Testis (tissue), 3 donors: ENCODE data around the gene COL15A1. TPM values are rescaled to one million over a fixed set of nuclear protein-coding genes. Genes with fewer than 3 reads are reported as not detected.
"Not testable (repeated sequence)": the region's sequence is repeated elsewhere in the genome, so short reads cannot be mapped to it uniquely, and the experiment has no call there.

Experiments used
- DNase-seq: peaks from one replicate; pipeline ENCODE4 v3.0.0-alpha.2; 2019
- H3K27ac ChIP-seq, 2 donors: fragments of 200-600 bp; sonication (generic); one replicate each; pipeline ENCODE4 v1.5.1; 2019
- H3K27me3 ChIP-seq: fragments of 200-600 bp; sonication (generic); one replicate; pipeline ENCODE4 v1.5.1; 2019
- H3K36me3 ChIP-seq: fragments of 200-600 bp; sonication (generic); one replicate; pipeline ENCODE4 v1.5.1; 2017; ENCODE audit warnings: low read depth; ENCODE audit errors: missing control alignments
- H3K4me1 ChIP-seq: fragments of 200-600 bp; sonication (generic); one replicate; pipeline ENCODE4 v1.5.1; 2019
- H3K4me3 ChIP-seq, 2 donors: fragments of 200-600 bp; sonication (generic); one replicate each; pipeline ENCODE4 v1.5.1; 2017 to 2019
- H3K9me3 ChIP-seq: fragments of 200-600 bp; sonication (generic); one replicate; pipeline ENCODE4 v1.5.1; 2017
- POLR2A ChIP-seq: fragments of 450-650 bp; IDR thresholded peaks from one replicate; pipeline ENCODE4 v1.6.1; 2017; ENCODE audit warnings: antibody characterized with exemption, mild to moderate bottlenecking, moderate library complexity
- WGBS, 2 donors: methylation state at CpG; one replicate each; pipeline ENCODE4 v1.1.5; 2018; 5-methylcytosine and 5-hydroxymethylcytosine counted together
- intact Hi-C: fragments of 100-400 bp; cut with DNase I; formaldehyde crosslinking; loops from one replicate; pipeline ENCODE4 v1.15.1; 2023; ENCODE audit warnings: low total_unique reads
- polyA plus RNA-seq: library from polyadenylated mRNA; stranded (reverse); fragments of 350-450 nt; fragmentation: Illumina TruSeq; extraction: RNeasy Lipid Tissue Mini Kit (QIAGEN cat#74804); gene quantifications from one replicate; pipeline ENCODE4 v1.2.3, GENCODE V29; 2014; ENCODE audit warnings: low read depth, low replicate concordance; ENCODE audit not compliant: insufficient read depth
- total RNA-seq, 2 donors: library from RNA; depleted of rRNA; stranded (reverse); fragments of >200 nt; gene quantifications; one replicate each; pipeline ENCODE4 v1.2.3, GENCODE V29; 2016
- TF ChIP-seq, protein P1 (sequence below), 3 experiments: fragments of 450-650 bp in 2 of 3; fragments of 200-600 bp in 1 of 3; sonication (generic) in 1 of 3; IDR thresholded peaks; one replicate each; pipeline ENCODE4 v1.5.1; 2016 to 2019; ENCODE audit warnings: antibody characterized with exemption in 3 of 3, mild to moderate bottlenecking in 2 of 3, moderate library complexity in 1 of 3

COL15A1 gene
- total and polyA plus RNA-seq, 3 donors from 2014 or later = 37.2 to 55.5 (median 49.4) TPM

DNA sequence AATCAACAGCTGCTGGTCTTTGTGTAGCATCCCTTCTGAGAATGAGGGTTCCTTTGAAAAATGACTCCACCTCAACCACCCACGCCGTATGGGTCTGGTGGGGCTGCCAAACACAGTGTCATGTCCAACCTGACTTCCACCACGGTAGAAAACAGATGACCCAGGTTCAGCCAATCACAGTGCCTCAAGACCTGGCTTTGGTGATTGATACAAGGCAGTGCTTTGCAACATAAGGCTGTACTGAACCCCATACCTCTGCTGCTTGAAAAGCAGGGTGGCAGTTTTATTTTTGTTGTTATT lies 149.7 kb downstream of the COL15A1 start:
- TF ChIP-seq, protein P1, sequence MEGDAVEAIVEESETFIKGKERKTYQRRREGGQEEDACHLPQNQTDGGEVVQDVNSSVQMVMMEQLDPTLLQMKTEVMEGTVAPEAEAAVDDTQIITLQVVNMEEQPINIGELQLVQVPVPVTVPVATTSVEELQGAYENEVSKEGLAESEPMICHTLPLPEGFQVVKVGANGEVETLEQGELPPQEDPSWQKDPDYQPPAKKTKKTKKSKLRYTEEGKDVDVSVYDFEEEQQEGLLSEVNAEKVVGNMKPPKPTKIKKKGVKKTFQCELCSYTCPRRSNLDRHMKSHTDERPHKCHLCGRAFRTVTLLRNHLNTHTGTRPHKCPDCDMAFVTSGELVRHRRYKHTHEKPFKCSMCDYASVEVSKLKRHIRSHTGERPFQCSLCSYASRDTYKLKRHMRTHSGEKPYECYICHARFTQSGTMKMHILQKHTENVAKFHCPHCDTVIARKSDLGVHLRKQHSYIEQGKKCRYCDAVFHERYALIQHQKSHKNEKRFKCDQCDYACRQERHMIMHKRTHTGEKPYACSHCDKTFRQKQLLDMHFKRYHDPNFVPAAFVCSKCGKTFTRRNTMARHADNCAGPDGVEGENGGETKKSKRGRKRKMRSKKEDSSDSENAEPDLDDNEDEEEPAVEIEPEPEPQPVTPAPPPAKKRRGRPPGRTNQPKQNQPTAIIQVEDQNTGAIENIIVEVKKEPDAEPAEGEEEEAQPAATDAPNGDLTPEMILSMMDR (IDR thresholded peaks at IDR 0.05) = no peak
- no peak for TF ChIP-seq POLR2A
- DNase-seq = no peak
- WGBS, 2 donors = 82 to 93% methylated on average over 3 of the region's 3 CpGs
- Histone ChIP-seq H3K27me3 (no peaks in the 10 kb centered on the region), H3K9me3 (no peaks in the 10 kb centered on the region), H3K36me3 (no peaks in the 10 kb centered on the region), H3K27ac (no peak overlapping the region), H3K4me1 (no peaks in the 10 kb centered on the region), H3K4me3 (no peak overlapping the region)
- intact Hi-C loops = no loop called here

- 86 to 93% methylated on average over 3 of the region's 3 CpGs for WGBS, 2 donors
- intact Hi-C loops = no loop called here
- Histone ChIP-seq H3K27me3 (no peaks in the 10 kb centered on the region), H3K4me3 (no peak overlapping the region), H3K4me1 (no peaks in the 10 kb centered on the region), H3K9me3 (no peaks in the 10 kb centered on the region), H3K27ac (no peak overlapping the region), H3K36me3 (no peaks in the 10 kb centered on the region)
- no peak for TF ChIP-seq POLR2A
- TF ChIP-seq, protein P1 (IDR thresholded peaks at IDR 0.05) = no peak
- no peak for DNase-seq
Observed at GRCh38 chr9:99095565-99095964, 151.9 kb downstream of the COL15A1 start.

DNA sequence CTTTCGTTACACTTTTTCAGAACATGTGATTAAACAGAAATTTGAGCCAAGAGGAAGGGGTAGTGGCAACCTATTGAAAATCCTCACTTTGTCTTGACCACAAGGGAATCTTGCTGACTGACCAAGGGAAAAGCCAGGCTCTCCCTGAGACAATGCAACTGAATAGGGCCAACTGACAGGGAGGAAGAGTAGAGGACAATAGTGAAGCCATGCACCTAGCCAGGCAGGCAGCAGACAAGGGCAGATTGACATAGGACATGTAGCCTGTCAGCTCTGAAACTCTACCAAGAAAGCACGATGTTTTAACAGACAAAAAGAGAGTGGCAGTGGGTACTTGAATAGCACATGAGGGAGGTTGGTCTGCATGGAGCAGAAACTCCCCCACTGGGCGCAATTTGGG lies 152.7 kb downstream of the COL15A1 start:
- 77 to 87% methylated on average over 3 of the region's 3 CpGs for WGBS, 2 donors
- intact Hi-C loops = no loop called here

GRCh38 chr9:99099806-99100585 lies 156.3 kb downstream of the COL15A1 start:
- not testable (repeated sequence) for H3K27me3 ChIP-seq

More for the DNA sequence above, 152.7 kb downstream of the COL15A1 start:
- H3K27ac ChIP-seq = no peak overlapping the region
- TF ChIP-seq, protein P1 (IDR thresholded peaks at IDR 0.05) = no peak
- TF ChIP-seq POLR2A = no peak
- no peak for DNase-seq
- H3K4me1 ChIP-seq = no peaks in the 10 kb centered on the region
- no peaks in the 10 kb centered on the region for H3K27me3 ChIP-seq
- H3K4me3 ChIP-seq = no peak overlapping the region
- no peaks in the 10 kb centered on the region for H3K9me3 ChIP-seq
- no peaks in the 10 kb centered on the region for H3K36me3 ChIP-seq

DNA sequence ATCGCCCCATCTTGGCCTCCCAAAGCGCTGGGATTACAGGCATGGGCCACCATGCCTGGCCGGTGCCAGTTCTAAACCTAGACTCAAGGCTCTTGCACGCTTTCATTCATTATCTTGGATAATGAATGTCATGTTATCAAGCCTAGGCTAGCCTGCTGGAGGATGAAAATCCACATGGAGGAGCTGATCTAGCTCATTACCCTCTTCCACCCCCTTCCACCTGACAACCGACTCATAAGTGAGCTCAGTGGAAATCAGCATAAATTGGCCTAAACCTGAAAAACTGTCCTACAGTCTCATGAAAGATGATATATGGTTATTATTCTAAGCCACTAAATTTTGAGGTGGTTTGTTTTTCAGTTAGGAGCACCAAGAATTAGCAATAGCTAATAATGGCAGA lies 157.6 kb downstream of the COL15A1 start:
- Histone ChIP-seq H3K27ac (no peak overlapping the region), H3K9me3 (no peaks in the 10 kb centered on the region), H3K27me3 (no peaks in the 10 kb centered on the region), H3K4me1 (peaks cover 7% of the 10 kb centered on the region), H3K36me3 (no peaks in the 10 kb centered on the region), H3K4me3 (no peak overlapping the region)
- DNase-seq = no peak
- intact Hi-C loops = no loop called here
- 94 to 96% methylated on average over 5 of the region's 5 CpGs for WGBS, 2 donors
- TF ChIP-seq, protein P1 (IDR thresholded peaks at IDR 0.05) = no peak
- TF ChIP-seq POLR2A = no peak

More at GRCh38 chr9:99099806-99100585, 156.3 kb downstream of the COL15A1 start:
- H3K36me3 ChIP-seq, DNase-seq, H3K27ac ChIP-seq, intact Hi-C loops, H3K4me3 ChIP-seq, H3K9me3 ChIP-seq, H3K4me1 ChIP-seq: not testable (repeated sequence)
- 89 to 93% methylated on average over 5 of the region's 5 CpGs for WGBS, 2 donors
